COLO829 (cell line): ENCODE results near the gene EFHB.
"Not testable (repeated sequence)": the region's sequence is repeated elsewhere in the genome, so short reads cannot be mapped to it uniquely, and the experiment has no call there.

Experiments used
- DNase-seq: peaks from one replicate; pipeline ENCODE4 v3.0.0; 2012; ENCODE audit warnings: low spot score

EFHB gene, protein sequence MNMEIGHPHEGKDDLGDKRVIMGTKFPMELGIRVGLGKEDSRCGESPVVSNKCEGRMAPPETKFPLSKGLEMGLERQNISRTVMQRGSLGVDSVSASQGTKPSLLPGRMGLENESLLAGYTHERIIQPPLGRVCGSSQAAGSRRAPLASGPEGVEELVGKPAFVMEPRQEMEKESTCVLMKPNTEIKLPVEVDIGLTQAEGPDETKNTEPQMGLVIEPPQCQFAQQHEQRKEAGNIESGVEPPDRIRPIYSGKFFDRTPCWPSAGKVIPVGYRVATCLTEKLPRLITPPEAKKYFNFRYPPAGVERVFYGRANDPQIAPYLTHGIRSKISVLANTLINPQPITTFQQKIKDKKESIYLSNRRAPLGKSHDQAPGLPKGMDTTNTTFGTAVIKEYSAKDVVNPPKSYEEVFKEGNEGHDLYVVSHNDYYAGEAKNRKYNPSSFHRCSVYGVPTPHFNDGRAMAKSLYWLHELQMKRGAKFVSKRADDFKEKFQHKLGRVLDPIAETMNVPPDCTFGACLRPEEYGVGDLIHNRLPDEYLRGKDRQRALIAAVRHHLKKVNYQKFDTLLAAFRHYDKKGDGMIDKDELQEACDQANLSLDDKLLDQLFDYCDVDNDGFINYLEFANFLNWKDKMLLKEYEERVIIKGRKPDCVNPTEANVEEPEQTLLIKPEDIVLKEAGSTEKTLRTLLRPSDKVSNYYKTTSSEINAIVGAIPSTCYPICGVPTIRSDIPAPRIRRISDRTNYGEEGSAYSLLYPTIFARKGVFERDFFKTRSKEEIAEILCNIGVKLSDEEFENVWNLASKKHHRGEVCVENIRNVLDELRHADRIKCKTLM

GRCh38 chr3:19934098-19934566, at the start of gene EFHB:
TSS of gene EFHB (minus strand) at chr3:19934217. CDS start at chr3:19934018, 199 bp downstream.
- DNase-seq, result no peak

DNA sequence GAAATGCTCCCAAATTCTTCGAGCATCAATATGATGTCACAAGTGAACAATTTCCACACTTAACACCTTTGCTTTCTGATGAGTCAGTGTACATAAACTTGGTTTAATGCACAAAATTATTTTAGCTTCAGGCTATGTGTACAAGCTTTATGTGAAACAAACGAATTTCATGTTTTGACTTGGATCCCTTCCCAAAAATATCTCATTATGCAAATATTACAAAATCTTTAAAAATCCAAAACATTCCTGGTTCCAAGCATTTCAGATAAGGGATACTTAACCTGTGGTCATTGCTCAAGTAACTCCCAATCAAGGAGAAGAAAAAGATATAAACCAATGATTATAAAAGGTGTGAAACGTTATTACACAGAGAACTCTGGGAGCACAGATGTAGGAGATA, 38.0 kb upstream of the EFHB start:
- DNase-seq, result no peak

DNA sequence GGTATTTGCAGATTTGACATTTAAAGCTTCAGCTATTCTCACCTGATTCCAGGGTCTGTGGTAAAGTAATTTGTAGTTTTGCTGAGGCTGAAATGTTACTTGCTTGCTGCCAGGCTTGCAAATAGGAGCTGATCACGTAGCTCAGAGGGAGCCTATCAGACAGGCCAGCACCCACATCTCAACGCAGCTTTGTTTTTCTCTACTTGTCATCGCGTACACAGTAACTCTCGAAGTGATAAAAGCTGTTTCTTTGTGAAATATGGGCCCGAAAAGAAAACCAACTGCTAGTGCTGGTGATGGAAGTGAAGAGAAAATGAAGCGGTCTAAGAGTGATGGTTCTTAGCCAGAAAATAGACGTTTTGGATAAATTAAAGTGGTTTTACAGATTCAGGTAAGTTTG, 36.3 kb upstream of the EFHB start:
- no peak for DNase-seq

- DNase-seq, result no peak
These were observed 33.8 kb upstream of the EFHB start for GRCh38 chr3:19967812-19968211.

DNA sequence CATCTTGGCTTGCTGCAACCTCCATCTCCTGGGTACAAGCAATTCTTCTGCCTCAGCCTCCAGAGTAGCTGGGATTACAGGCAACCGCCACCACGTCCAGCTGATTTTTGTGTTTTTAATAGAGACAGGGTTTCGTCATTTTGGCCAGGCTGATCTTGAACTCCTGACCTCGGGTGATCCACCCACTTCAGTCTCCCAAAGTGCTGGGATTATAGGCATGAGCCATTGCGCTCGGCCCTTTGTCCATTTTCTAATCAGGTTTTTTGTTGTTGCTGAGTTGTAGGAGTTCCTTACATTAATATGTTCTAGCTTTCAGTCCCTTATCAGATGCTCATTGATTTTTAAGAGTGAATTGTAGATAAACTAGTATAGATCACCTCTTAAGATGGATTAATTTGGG, 33.2 kb upstream of the EFHB start:
- no peak for DNase-seq

DNA sequence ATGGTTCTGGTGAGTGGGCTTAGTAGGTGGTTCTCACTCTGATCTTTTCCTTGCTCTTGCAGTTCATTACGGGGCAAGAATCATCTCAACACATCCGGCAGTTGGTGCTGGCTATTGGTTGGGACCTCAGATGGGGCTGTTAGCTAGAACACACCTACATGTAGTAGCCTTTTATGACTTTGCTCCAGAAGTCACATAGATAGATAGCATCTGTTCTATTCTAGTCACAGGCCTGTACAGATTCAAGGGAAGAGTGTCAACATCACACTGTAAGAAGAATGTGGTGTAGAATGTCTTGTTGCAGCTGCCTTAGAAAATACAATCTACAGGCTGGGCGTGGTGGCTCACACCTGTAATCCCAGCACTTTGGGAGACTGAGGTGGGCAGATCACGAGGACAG, 27.9 kb upstream of the EFHB start:
- DNase-seq, result no peak

GRCh38 chr3:19960696-19961095, 26.7 kb upstream of the EFHB start:
- no peak for DNase-seq

- DNase-seq, result no peak
These were observed 25.5 kb upstream of the EFHB start for GRCh38 chr3:19959505-19959904.

GRCh38 chr3:19957354-19957753, 23.3 kb upstream of the EFHB start:
- not testable (repeated sequence) for DNase-seq

- no peak for DNase-seq
These were observed 20.7 kb upstream of the EFHB start for GRCh38 chr3:19954676-19955075.

DNA sequence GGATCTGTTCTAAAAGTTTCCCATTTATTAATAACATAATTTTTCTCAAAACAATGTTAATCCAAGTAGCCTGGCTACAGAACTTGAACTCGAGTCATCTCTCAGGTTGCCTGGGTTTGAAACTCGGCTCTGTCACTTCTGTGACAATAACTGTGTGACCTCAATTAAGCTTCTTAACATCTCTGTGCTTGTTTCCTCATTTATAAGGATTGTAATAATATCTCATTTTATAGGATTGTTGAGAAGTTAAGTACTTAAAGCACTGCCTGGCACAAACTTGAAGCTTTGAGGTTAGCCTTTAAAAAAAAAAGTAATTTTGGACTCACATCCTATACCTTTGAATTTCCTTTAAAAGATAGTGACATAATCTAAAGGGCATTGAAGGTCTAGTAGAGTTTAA, 16.3 kb upstream of the EFHB start:
- no peak for DNase-seq

DNA sequence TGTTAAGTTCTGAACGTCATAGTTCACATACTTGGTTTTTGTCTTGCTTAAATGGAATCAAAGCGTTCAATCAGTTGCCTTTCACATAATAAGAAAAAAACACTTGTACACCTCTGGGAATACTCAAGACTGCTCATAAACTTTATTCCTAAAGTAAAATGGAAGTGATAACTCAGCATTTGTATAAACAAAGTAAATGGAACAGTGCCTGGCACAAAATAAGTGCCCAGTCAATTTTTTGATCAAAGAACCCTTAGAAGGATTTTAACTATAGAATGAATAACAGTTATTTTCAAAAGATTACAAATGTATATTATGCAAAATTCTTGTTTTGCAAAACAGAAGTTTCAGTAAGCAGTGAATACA, 14.2 kb upstream of the EFHB start:
- DNase-seq, result no peak

GRCh38 chr3:19947549-19948225, 13.7 kb upstream of the EFHB start:
- DNase-seq, result no peak

DNA sequence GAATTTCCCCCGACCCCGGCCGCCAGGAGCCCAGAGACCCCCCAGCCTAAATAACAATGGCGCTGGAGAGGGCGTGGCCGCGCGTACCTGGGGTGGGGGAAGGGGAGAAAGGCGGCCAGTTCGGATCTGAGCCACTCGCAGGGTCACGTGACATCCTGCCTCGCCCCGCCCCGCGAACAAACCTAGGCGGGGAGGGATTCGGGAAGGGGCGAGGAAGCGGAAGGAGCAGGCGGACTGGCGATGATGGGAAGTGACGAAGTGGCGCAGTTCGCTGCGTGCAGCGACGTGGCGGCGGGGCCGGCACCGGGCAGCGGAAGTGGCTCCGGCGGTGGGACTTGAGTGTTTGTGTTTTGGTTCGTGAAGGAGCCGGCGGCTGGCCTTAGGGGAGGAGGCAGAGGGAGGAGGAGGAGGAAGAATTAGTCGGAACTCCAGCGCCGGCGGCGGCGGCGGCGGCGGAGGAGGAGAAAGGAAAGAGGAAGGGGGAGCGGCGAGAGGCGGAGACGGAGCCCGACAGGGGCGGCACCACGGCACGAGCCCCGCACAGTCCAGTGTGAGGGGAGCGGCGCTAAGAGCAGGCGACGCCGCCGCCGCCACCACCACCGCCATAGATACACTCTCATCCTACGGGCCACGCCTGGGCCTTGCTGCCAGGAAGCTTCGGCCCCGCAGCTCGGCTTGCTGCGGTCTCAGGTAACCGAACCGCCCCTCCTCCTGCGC, 13.0 kb upstream of the EFHB start, which contains the start of gene RAB5A:
TSS of gene RAB5A (plus strand) at position 266 of the 717 bp plus-strand sequence. CDS start 3,802 bp downstream, outside the sequence.
- peak; percentile 92 for DNase-seq

GRCh38 chr3:19945969-19946831, 12.2 kb upstream of the EFHB start:
- DNase-seq, result no peak

DNA sequence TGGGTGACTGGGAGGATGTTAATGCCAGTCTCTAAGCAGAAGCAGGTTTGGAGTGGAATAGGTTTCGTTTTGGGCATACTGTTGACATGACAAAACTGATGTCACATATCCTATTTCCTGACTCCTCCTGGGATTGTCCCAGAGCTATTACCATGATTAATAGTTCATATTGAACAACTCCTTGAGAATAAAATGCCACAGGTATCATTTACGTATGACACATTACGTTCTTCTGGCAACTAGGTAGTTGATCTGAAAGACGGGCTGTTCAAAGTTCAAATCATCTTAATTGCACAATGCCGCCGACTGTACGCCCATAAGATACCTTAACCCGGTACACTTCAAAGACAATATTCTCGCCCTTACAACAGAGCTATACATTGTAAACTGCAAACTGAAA, 11.5 kb upstream of the EFHB start:
- no peak for DNase-seq

DNA sequence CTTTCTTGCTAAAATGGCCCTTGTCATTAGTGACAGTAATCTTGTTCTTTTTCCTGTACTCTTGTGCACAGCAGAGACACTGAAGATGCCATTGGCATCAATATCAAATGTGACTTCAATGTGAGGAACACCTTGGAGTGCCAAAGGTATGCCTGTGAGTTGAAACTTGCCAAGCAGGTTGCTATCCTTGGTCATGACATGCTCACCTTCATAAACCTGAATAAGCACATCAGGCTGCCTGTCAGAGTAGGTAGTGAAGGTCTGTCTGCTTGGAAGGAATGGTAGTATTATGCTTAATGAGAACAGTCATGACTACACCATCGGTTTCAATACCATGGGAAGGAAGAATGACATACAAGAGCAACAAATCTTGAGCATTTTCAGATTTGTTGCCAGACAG, 6.6 kb upstream of the EFHB start:
- no peak for DNase-seq

GRCh38 chr3:19938295-19938627, 4.2 kb upstream of the EFHB start:
- no peak for DNase-seq

DNA sequence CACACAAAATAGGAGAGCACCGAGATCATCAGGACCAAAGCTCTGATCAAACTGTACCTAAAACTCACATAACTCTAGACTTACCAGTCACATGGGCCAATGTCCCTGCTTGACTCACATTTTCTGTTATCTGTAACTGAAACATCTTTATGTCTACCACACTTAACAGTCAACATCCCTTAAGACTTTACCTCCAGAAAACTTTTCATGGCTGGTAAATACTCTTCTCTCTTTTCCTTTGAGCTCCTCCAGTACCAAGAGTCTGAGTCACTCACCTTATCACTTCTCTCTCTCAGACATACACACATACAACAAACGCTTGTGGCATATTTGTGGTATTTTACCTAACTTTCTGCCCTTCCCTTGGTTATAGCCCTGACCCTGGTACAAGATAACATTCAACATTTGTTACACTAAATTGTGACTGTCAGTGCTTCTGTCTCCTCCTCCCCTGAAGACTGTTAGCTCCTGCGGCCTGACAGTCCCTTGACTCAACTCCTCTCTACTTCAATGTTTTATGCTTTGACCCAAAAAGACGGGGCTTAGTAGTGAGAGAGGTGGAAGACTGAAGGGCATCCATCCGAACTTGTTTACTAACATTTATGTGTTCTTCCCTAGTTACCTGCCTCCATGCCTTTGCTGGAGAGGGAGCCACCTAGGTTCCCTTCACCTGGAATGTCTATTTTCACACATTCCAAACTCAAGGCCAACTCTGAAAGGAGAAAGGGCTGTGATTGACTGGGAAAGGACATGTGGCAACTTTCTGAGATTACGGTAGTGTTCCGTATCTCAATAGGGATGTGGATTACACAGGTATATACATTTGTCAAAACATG, 3.7 kb upstream of the EFHB start:
- no peak for DNase-seq

DNA sequence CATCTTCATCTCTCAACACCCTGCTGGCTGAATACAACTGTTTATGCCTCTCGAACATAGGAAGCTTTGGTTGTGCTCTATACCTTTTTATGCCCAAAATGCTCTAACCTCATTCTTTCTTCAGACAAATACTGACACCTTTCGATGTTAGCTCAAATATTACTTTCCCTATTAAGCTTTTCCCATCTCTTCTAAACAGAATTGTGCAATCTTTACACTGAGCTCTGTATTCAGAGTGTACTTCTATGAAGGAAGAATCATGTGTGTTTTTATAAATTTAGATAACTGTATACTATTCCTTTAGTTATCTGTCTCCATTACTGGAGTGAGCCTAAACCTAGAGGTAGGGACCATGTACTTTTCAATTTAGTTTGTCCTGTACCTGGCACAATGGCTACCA, 1.6 kb downstream of the EFHB start:
- no peak for DNase-seq
